Caki2 (cell line): ENCODE results near the gene WDR91. TPM values are rescaled to one million over a fixed set of nuclear protein-coding genes. Genes with fewer than 3 reads are reported as not detected.

Experiments
- DNase-seq: peaks from one replicate; pipeline ENCODE4 v3.0.0-alpha.2; 2015; ENCODE audit warnings: low read depth
- in situ Hi-C: cut with HindIII; loops from 2 replicates; pipeline ENCODE4 v1.10.0; 2016; ENCODE audit warnings: low sequenced_read_pairs, low pct_unique_long_range_greater_than_20kb, mixed read lengths
- total RNA-seq: library from RNA; depleted of rRNA; stranded (reverse); fragments of >200 nt; shearing (Covaris generic); gene quantifications from 2 replicates; pipeline ENCODE4 v1.2.3, GENCODE V29; 2014; ENCODE audit warnings: low replicate concordance

The WDR91 gene
- total RNA-seq, 1 experiment from 2014 or later, result 19.4 TPM

- in situ Hi-C loops, result no loop called here
- DNase-seq, result no peak
These were observed 5.5 kb downstream of the WDR91 start for GRCh38 chr7:135205850-135206249.

DNA sequence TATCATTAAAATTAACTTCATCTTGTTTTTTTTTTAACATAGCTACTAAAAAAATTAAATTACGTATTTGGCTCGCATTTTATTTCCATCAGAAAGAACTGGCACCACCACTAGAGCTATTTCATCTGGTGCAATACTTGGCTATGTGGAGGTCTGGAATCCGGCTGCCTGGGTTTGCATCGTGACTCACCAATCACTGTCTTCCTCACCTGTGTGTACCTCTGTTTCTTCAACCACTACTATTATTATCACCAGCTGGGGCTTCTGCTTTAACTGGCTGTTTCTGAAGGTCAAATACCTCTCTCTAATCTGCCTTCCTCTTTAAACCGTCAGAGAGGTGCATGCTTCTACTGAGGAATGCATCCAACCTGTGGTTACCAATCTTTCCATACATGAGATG lies 6.5 kb downstream of the WDR91 start:
- no peak for DNase-seq
- in situ Hi-C loops, result no loop called here

DNA sequence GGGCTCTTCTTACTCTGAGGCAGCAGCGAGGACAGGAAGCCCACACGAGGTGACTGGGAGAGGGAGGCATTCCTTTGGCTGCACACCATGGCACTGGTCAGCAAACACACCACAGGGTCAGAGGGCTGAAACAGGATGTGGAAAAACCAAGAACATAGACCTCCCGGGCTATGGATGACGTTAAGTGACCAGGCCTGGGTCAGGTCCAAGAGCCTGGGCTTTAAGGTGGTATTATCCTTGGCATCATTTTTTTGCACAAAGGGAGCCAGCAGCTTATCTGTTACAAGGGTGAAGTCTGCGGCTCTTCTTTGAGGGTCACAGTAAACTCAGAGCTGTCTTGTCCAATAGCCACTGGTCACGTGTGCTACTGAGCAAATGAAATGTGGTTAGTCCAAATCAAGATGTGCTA lies 7.0 kb downstream of the WDR91 start:
- no peak for DNase-seq
- in situ Hi-C loops, result no loop called here

DNA sequence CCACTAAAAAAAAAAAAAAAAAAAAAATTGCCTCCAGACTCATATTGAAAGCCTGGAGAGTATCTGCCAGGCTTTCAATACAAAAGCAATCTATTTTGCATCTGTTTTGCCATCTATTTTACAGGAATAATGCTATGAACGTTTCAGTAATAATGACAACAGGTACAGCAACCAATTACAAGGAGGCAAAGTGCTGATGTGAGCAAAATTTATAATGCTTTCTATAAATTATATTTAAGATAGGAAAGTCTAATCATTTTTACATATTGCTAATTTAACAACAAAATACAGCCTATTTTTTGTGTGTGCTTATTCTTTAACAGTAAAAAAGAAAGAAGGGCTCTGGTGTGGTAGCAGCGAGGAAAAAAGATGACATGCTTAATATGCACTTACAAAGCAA lies 10.0 kb downstream of the WDR91 start:
- in situ Hi-C loops, result no loop called here

DNA sequence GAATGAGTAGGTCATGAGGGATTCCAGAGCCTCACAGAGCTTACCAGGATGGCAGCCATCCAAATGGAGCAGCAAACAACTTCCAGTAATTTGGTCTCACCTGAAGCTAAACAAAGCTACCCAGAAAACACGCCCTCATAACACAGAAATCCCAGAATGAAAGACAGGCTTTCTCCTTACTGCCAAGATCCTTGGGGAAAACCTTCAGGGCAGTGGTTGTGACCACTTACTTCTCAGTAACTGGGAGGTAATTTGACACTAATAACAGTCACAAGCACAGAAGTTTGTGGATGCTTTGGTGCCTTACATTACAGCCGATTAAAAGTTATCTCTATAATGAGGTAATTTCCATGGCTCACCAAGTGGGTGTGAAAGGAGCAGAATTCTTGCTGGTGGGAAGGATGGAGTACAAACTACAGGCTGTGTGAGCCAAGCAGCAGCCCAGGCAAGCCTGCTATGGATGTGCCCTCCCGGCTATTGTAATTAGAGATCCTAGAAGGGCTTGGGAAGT lies 10.4 kb downstream of the WDR91 start:
- no peak for DNase-seq
- in situ Hi-C loops, result no loop called here

More for the DNA sequence above, 10.0 kb downstream of the WDR91 start:
- no peak for DNase-seq

GRCh38 chr7:135199439-135199838 lies 11.9 kb downstream of the WDR91 start:
- DNase-seq, result no peak
- in situ Hi-C loops, result no loop called here

DNA sequence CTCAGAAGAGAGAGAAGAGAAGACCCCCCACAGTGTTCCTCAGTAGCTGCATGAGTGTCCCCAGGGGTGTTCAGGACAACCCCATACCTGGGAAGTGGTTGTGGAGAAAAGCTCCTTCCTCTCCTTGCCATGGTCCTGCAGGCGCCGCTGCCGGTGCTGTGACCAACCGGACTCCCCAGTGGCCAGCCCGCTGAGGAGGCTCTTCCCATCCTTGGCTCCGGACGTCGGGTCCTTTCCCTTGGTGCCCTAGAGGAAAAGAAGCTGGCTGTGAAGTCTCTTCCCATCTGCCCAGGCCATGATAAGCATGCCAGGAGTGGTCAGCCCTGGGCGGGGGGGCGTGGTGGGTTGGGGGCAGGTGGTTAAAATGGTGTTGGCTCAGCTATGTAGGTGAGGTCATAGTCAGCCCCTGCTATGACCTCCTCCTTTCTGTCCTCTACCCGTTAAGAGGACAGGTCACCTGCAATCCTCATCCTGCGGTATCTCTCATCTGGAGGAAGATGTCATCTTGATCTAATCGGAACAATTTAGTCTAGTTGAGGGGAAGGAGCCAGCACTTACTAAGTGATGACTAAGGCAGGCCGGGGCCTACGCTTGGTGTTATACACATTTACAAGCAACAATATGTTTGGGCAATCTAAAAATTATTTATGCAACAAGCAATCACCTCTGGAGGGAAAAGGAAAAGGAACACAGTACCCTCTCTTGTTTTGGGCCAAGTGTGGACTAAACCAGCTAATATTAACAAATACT lies 13.2 kb downstream of the WDR91 start:
- in situ Hi-C loops, result no loop called here
- no peak for DNase-seq

- in situ Hi-C loops, result no loop called here
- no peak for DNase-seq
These were observed 14.0 kb downstream of the WDR91 start for GRCh38 chr7:135197343-135197742.

DNA sequence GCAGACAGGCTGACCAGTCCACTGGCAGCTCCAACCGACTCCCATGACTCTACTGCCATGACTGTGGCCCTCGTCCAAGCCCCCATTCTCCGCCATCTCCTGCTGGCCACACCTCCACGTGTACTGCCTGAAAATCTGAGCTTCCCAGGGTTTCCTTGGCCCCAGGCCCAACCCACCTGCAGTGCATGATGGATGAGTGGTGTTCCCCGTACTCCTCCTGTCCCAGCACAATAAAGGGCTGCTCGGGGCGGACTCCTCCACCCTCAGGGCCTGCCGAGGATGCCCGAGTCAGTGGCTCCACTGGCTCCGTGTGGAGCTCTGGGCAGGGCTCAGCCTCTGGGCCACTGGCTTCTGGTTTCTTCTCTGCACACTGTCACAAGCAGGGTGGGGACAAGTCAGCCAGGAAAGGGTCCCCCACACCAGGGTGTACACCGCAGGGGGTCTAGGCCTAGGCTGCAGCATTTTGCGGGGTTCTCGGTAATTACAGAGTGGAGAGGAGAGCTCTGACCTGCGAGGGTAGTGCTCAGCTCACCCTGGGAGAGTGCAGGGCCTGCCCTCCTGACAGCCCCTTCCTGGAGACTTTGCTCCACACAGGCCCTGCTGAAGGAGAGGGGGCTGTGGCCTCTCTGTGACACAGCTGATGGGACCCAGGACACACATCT lies 15.2 kb downstream of the WDR91 start:
- no peak for DNase-seq
- in situ Hi-C loops, result no loop called here

DNA sequence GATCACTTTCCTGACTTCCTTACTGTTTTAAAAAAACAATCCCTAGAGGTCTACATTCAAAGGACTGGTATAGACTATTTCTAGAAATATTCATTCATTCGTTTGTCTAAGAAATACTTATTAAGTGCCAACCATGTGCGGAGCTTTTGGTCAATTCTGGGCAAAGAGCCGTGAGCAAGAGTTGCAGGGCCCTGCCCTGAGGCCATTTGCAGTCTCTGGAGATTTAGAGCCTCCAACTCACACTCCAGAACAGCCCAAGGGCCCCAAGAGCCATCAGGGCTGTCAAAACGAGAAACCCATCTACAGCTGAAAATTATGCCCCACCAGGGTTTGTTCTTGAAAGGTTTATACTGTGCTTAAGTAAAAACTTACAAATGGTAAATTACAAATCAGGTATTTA lies 16.2 kb downstream of the WDR91 start:
- in situ Hi-C loops, result no loop called here
- DNase-seq, result no peak

DNA sequence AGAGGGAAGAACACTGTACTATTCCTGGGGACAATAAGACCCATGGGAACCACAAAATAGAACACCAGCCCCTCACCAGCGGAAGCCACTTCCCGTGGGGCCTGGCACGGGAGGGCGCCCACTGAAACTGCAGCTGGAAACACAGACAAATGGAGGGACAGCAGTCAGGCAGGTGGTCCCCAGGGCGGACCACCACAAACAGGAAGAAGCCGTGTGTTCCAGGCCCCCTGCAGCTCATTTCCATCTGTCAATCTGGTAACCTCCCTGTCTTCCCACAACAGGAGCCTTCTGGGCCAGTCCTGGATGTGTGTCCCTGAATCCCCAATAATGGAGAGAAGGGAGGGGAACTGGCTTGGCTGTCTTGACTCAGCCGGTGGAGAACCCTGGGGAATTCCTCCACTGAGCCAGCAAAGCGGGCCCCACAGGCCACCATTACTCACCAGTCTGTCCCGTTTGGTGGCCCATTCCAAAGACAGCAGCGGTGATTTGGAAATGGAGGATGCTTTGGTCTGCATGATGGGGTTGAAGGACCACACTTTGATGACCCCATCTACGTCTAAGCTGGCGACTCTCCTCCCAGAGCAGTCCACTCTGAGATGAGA lies 16.7 kb downstream of the WDR91 start:
- DNase-seq, result no peak
- in situ Hi-C loops, result no loop called here

DNA sequence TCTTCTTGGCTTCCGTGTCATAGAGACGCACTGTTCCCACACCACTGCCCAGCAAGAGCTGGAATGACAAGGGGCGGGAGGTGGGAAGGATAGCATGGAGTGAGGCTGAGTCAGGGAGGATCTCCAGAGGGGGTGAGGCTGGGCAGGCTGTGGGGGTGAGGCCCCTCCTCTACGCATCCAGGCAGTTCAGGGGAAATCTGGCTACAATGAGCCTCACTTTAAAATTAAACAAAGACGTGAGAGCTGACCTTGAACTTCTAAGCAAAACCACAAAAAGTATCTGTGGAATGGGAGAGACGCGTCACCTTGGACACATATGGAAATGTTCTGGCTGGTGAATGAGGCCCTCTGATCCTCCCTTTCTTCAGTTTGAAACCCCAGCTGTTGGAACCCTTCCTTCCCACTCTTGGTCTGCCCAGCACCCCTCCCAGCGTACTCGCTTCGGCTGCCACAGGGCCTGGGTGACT lies 17.7 kb downstream of the WDR91 start:
- in situ Hi-C loops, result no loop called here
- no peak for DNase-seq

GRCh38 chr7:135192914-135193536 lies 18.3 kb downstream of the WDR91 start:
- DNase-seq, result no peak
- in situ Hi-C loops, result no loop called here

- DNase-seq, result no peak
- in situ Hi-C loops, result no loop called here
These were observed 20.6 kb downstream of the WDR91 start for GRCh38 chr7:135190703-135191102.

DNA sequence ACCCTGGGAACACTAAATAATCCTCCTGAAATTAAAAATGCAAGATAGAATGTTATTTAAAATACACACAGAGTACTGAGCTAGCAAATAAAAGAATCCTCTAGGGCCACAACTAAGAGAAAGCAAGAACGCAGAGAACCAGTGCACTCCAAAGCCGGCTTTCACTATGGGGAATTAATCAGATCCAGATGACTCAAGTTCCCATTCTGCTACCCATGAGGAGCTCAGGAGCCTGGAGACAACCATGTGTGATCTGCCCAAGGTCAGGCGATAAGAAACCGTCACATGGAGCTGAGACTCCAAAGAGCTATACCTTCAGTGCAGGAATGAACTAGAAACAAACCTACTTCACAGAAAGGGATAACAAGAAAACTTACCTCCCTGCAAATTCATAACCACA lies 21.4 kb downstream of the WDR91 start:
- no peak for DNase-seq
- in situ Hi-C loops, result no loop called here

GRCh38 chr7:135189221-135189662 lies 22.1 kb downstream of the WDR91 start:
- no peak for DNase-seq
- in situ Hi-C loops, result no loop called here

DNA sequence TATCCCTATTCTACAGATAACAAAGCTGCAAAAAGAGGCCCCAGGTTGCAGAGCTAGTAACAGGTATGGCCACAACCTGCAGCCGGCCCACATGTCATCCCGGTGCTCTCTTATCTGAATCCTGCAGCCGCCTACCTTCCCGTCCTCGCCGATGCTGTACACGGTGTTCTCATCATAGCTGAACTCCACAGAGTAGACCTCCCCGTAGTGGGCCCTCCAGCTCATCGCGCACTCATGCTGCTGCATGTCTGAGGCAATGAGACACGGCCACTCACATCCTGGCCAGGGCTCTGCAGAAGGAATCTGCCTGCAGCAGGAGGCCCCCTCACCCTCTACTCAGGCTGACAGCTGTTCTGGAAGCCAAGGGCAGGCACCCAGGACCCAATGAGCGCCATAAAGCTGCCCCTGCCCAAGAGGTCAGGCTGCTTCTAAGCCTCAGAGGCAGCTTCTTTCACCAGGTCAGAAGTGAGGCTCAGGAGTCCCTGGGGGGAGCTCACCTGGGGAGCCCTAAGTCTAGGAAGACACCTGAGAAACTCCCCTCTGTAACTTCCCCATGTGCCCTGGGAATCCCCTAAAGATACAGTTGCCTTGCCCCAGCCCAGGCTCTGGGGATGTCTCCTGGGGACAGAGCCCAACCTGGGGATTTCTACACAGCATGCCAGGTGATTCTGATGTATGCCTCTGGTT lies 22.9 kb downstream of the WDR91 start:
- in situ Hi-C loops, result no loop called here
- DNase-seq, result no peak

DNA sequence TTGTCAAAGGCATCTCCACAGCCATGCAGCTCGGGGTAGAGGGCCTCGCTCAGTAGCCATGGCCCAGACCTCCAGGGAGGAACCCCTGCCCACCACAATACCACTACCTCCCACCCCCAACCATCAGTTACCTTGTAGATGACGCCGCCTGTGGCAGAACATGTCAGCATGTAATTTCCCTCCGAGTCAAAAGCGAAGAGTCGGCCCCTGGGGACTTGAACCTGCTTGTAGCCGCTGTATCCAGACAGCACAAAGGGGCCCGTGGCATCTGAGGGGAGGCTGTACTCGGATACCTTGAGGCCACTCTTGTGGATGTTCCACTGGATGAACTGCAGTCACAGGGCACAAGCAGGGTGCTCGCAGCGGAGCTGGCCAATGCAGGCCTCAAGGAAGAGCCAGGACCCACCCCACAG lies 24.5 kb downstream of the WDR91 start:
- in situ Hi-C loops, result no loop called here
- no peak for DNase-seq
